Prostate gland (tissue), 2 donors: ENCODE measurements around the gene CAPN15.

Source experiments
- CTCF ChIP-seq, 4 experiments: fragments of 200-600 bp in 2 of 4; fragments of 450-650 bp in 2 of 4; sonication (generic) in 2 of 4; IDR thresholded peaks; 1 replicate in 3 of 4; 2 replicates in 1 of 4; pipeline ENCODE4 v1.5.1; 2016 to 2019; ENCODE audit warnings: antibody characterized with exemption in 4 of 4, mild to moderate bottlenecking in 2 of 4, moderate library complexity in 2 of 4
- POLR2AphosphoS5 ChIP-seq: sonication (generic); formaldehyde crosslinking; IDR thresholded peaks from one replicate; pipeline ENCODE4 v1.6.1; 2017; ENCODE audit warnings: antibody characterized with exemption

GRCh38 chr16:523097-523741 is 4.3 kb upstream of the CAPN15 start:
- TF ChIP-seq CTCF (IDR thresholded peaks at IDR 0.05) = no peak
- TF ChIP-seq POLR2AphosphoS5 = no peak
